GM03348 (cell line): ENCODE measurements around the gene CFAP61.

Experiments used
- DNase-seq: peaks from one replicate; pipeline ENCODE4 v3.0.0; 2012; ENCODE audit warnings: low spot score

CFAP61 gene

DNA sequence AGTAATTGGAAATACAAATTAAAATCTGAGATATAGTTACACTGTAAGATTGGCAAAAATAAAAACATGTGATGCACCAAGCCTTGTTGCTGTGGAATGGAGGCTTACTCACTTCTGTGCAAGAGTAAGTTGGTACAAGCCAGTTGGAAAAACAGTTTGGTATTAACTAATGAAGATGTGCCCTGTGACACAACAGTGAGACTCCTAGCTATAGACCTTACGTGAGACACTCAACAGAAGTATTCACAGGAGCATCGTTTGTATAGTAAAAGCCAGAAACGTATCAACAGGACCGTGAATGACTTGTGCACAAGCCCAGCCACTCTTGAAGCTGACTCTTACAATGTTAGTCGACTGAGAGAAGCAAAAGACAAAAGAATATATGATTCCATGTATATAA lies 20.5 kb upstream of the CFAP61 start:
- DNase-seq = no peak

DNA sequence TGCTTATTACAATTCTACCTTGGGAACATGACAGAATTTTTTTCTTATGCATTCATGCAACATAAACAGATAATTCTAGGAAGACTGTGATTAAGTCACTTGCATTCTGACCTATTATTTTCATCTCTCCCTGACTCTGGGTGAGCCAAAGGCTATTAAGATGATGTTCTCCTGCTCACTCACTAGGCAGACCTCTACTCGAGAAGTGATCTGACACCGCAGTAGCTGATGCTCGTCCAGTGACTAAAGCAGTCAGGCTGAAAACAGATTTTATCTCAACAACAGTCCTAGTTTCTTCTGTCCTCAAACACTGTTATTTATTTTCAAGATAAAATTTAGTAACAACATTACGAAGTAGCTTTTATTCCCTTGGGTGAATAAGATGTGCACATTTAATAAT lies 17.8 kb upstream of the CFAP61 start:
- no peak for DNase-seq

DNA sequence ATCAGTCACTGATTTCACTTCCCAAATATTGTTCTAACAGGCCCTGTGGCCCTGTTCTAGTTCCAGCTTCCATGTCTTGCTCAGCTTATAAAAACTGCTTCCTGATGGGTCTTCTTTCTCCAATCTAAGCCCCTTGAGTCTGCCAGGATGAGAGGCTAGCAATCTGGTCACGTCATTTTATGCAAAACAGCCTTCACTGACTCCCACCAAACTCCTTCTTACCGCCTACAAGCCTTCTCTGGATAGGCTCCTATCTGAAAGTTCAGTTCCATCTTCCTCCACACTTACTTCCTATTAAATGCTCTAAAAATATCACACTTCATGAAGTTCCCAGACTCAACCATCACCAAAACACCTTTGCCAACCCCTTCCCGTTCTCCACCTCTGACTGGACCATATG lies 15.6 kb upstream of the CFAP61 start:
- no peak for DNase-seq

DNA sequence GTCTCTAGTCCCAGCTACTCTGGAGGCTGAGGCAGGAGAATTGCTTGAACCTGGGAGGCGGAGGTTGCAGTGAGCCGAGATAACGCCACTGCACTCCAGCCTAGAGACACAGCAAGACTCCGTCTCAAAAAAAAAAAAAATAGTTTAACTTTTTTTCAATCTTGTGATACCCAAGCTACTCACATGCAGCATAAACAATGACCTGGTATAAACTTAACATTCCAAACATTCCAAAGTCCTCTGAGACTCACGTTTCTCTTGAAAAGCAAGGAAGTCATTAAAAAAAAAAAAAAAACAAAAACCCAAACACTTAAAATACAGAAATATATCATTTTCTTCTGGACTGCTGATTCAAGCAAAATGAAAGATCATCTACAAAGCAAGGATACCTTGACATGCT lies 14.4 kb upstream of the CFAP61 start:
- peak; percentile 35 for DNase-seq

DNA sequence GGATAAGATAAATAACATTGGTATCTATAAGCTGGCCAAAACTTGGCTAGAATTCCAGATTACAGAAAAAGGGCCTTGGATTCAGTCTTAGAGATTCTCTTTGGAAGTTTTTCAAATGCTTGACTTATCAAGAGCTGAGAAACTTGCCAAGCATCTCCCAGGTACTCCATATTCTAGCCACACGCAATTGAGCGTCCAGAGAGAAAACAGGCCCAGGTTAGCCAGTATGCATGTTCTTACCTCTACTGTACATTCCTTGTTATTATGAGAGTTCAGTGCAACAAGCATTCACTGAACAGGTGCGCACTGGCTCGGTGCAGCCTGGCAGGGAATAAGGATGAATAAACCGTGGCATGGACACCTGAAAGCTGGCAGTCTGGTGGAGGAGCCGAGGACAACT lies 13.7 kb upstream of the CFAP61 start:
- no peak for DNase-seq

DNA sequence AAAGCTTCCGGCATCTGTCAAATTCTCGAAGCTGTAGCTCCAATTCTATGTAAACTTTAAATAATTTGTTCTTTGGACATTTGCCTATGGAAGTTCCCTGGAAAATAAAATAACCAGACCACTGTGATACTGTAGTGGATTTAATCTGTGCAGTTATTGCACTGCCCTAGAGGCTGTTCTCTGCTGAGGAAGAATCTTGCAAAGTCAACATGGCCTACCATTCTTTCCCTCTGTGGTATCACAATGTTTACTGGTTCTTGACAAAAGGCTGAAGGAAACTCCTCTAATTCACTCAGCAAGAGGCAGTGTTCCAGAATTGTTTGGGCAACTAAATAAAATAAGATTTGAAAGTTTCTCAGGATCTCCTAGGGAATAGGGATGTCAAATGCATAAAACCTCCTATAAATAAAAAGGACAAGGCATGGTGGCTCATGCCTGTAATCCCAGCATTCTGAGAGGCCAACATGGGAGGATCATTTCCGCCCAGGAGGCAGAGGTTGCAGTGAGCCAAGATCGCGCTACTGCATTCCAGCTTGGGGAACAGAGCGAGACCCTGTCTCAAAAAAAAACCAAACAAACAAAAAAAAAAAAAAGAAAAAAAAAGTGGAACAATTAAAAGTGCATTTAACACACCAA lies 12.5 kb upstream of the CFAP61 start:
- DNase-seq = no peak

DNA sequence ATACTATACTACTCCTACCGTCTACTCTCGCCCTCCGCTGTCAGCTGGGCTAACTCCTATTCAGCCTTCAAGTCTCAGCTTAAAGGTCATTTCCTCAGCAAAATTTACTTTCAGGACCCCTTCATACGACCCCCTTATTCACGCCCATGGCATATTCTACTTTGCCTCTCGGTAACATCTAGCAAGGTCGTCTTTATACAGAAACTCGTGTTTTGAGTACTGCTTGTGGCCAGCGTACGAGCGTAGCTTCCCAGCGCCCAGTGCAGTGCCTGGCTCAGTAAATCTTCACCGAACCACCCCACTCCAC lies 612 bp upstream of the CFAP61 start:
- no peak for DNase-seq

DNA sequence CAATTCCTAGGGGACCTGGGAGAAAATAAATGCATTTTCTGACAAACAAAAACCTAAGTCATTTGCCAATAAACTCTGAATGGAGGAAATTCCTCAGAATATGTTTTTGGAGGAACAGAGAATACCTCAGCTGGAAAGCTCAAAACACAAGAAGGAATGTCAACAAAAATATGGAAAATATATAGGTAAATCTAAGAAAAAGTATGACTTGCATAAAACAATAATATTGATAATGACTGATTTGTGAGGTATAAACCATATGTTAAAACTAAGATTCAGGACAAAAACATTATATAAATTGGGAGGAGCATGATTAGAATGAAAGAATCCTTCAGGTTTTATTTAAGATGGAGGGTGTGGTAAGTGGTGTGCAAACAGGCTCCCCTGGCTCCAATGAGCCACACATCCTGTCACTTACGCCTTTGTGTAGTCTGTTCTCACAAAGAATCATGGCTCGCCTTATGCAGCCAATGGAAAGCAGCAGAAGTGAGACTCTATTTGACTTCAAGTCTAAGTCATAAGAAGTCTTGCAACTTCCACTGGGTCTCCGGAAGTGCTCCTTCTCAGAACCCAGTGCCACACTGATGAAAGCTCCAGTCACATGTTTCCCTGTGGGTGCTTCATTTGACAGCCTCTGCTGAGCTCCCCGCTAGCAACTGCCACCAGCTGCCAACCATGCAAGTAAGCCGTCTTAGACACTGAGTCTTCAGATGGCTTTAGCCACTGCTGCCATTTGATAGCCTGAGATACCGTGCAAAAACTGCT lies 8.1 kb downstream of the CFAP61 start:
- no peak for DNase-seq

DNA sequence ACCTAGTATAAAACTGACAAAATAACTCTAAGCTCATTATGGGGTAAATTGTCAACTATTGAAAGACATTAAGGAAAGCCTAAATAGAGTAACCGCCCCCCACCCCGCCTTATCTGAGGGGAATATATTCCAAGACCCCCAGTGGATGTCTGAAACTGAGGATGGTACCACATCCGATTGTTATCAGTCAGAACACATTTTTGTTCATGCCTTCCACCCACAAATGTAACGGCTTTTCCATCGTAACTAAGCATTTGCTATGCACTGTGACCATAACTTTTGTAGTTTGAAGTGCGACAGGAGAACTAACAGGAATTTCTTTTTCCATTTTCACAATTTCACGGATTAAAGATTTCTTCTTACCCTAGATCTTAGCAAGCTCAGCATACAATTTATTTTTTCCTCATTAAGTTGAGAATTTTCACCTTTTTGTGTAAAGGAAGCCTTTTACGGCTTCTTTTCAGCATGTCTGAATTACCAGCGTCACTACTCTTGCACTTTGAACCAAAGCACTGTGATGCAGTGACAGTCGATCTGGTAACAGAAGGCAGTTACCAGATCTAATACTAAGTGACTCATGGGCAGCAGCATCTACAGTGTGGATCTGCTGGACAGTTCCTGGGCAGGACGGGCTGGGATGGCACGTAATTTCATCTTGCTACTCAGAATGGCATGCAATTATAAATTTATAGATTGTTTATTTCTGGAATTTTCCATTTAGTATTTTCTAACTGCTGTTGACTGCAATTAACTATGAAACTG lies 11.8 kb downstream of the CFAP61 start:
- DNase-seq = no peak

DNA sequence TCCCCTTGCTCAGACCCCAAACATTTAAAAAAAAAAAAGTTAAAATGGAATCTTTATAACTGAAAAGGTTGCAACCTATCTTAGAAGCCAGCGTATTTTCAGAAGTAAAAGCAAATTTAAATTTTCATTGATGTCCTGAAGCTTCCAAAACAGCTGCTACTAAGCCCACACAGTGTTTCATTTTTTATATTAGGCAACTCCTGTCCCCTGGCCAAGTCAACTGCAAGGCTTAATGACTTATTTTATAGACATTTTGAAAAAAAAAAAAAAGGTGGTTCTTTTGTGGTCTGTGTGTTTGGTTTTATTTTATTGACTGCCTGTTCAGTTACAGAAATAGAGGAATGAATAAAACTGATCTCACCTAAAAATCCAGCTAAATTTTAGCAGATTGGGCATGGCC lies 13.0 kb downstream of the CFAP61 start:
- DNase-seq = no peak

DNA sequence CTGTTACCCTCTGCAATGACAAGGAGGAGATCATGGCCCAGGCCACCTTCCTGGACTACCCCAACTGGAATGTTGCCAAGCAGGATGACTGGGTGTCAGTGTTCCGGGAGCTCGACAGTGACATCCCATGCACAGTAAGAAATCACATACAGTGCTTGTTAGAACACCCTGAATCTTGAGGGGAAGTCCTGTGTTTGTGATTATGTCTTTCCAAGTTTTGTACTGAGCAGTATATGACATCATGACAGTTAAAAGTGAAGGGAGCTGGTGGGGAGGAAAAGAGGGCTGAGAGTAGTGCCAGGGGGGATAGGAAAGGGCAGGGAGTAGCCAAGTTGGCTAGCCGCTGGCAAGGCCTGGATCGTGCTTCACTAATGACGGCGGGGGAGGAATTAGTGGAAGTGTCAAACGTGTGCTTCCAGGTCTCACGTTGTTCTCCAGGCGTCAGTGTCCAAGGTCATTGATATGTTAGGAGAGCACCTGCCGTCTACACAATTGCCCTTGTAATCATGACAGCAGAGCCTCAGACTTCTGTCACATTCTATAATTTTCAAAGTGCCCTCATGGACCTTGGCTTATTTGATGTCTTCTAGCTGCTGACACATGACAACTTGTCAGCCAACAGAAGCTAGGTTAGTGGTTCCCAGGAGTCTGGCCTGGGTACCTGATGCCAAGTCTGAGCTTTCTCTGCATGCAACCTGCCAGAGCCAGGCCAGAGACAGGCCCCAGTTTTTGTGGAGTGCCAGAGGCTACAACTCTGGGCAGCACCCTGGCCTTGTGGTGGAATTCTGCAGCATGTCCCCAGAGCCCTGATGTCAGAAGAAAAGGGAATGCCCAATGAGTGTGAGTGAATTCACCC lies 18.8 kb downstream of the CFAP61 start:
- no peak for DNase-seq

DNA sequence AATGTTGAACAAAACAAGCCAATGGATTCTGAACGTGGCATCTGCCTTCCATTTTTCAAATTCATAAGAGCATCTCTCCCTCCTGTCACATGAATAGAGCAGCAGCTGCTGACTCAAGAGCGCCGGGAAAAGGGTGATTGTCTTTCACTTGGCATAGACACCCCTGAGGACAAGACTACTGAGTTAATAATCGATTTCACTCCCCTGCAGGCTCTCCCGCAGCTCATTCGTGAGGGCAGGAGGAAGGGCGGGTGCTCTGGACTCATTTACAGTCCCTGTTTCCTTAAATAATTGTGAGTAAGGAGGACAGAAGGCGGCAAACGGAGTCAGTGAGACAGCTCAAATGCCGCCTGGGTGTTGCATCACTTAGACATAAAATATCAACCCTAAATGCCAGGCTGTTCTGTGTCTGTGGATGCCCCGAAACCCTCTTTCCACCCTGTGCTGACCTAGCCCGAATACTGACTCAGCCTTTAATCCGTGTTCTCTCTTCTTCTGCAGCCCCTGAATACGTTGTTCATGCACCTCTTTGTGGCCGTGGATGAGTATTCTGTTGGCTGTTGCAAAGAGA lies 21.6 kb downstream of the CFAP61 start:
- DNase-seq = no peak

DNA sequence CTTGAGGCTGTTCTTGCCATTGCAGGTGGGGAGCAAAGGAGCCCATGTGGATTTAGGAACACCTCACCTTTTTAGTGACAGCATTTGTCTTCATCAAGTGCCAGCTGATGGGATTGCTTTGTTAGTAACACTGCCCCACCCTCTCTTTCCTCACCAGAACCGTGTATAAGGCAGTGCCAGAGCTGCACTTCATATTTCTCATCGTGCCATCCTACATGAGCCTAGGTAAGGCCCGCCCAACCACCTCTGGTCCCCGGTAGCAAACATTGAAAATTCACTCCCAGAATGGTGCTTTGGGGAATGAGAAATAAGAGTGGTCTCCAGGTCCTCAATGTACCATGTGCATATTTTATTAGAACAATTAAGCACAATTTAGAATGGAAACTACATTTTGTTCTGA lies 22.7 kb downstream of the CFAP61 start:
- no peak for DNase-seq

DNA sequence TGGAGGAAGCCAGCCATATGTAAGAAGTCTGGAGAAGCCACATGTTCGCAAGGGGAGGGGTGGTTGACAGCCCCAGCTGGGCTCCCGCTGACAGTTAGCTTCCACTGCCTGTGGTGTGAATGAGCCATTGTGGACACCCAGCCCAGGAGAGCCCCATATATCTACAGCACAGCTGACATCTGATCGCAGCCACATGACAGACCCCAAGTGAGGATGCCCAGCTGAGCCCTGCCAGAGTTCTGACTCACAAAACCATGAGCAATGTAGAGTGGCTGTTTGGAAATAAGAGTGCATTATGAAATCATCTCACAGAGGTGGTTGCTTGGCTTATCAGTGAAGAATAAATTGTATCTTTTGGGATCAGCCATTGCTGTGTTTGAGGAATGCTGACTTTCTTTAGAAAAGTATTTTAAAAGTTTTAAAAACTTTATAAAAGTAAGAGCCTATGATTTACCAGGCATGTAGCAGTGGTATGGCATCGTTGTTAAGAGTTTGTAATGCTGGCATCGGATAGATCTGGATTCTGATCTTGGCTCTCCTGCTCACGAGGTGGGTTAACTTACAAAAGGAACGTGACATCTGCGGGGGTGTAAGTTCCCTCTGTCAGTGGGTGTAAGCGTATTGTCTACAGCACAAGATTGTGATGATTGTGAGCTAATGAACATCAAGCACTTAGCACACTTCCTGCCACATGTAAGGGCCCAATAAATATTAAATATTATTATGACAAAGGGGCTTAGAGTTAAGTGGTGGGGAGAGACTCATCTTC lies 24.1 kb downstream of the CFAP61 start:
- peak; percentile 45 for DNase-seq

DNA sequence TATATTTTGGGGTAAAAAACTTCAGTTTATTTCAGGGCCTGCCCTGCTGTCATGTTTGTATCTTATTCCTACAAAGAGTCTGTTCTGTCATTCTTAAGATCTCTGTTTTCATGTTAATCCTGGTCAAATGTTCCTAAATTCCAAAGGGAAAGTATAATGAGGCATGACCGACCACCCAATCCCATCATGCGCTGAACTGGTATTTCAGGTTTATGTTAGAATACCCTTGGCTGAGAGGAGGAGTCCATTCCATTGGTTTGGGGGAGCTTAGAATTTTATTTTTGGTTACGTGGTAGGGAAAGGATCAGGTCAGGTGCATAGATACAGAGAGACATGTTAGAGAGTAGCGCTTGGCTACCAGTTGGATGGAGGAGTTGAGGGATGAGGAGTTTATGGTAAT lies 25.7 kb downstream of the CFAP61 start:
- DNase-seq = no peak

DNA sequence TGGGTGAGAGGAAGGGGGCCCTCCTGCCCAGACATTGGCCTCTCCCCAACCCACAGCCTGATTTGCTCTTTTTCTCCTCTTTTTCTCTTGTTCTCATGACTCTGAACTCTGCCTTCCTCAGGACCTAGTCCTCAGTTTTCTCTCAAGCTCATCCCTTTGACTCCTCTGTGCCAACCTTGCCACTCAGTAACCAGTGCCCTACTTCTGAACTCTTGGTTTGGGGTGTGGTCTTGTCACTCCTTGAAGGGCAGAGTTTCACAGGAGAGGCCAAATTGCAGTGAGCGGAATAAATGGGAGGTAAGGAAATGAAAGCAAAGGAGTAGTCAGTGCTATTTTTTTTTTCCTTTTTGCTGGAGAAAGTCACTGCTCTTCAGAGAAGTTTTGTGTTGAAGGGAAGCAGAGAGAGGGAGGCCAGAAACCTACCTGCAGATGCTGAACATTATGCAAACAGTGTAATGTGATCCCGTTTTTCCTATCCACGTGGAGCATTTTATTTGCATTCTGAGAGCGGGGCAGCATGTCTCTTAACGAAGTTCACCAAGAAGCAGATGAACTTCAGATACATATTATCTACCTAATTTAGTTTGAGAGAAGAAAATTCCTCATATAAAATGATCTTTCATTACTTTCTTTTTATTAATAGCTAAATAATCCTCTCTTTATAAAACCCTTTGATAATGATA lies 26.9 kb downstream of the CFAP61 start:
- no peak for DNase-seq

DNA sequence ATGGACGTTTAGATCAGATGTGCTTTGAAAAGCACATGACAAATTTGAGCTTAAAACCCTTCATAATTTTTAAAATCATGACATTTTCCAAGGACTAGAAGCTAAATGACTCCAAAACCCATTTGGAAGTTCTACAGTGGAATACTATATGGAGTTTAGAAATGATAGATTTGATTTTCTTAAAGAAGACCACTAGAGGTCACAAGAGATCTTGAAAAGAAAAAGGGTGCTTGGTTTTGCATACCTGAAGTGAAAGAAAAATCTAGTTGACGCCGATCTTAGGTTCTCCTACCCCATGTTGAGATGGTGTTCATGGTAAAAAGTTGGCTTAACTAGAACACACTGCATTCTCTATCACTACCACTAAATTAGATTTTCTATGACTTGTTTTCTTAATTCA lies 31.5 kb downstream of the CFAP61 start:
- peak; percentile 31 for DNase-seq

DNA sequence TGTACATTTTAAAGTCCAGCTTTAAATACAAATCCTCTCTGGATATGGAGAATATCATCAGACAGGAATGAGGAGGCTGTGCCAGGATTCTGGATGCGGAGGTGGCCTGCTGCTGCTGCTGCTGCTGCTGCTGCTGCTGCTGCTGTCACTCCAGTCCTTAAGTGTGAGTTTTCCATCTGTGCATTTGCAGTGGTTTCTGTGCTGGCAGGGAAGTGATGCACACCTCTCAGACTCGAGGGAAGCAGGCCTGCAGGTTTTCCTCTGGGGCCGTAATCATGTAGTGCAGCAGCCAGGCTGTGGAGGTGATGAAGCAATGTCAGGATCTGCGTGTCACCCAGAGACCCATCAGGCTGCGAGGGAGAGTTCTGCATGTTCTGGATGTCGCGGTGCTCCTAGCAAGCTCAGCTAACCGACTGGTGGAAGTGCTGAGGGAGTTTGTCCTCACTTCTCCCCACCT lies 32.0 kb downstream of the CFAP61 start:
- DNase-seq = no peak

DNA sequence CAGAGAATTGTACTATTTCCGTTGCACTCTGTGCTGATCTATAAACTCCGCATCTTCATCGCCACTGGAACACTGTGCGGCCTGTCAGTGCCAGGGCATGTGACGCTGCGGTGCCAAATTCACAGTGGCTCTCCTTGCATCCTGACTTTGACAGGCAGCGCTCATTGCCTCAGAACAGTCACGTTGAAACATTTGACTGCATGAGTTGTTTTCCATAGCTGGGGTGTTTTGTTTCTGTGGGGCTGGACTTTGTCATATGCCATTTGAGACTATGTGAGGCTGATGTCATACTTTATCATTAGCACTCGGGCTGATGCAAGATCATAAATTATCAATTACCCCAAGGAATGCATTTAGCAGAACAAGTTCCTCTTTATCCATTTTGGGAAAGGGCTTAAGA lies 32.7 kb downstream of the CFAP61 start:
- DNase-seq = no peak

DNA sequence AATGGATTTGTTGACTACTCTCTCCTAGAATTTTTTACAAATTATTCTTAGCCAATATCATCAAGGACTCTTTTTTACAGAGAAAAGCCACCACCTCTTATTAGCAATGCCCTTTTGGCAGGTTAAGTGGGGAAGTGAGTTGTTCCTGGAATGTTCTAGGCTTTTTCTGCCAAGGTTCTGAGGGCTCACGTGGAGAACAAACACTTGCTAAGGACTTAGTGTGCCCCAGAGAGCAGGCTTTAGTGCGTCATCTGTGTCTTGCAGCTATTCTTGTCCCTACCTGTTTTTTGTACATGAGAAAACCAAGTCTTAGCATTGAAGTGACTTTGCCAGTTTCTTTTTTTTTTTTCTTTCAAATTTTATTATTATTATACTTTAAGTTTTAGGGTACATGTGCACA lies 33.5 kb downstream of the CFAP61 start:
- no peak for DNase-seq

DNA sequence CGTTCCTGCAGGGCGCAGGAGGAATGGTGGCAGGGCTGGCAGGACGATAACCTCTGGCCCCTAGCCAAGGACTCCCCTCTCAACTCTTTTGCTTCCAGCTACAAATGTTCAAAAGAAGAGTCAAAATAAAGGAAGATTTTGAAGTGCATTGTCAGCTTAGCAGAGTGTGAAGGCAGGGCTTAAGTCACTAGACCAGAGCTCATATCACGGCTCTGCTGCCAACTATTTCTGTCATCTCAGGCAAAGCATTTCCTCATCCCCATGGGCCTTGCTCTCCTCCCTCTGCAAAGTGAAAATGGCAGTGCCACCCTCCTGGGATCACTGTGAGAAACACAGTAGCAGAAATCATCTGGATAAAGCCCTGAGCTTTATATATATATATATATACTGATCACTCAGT lies 36.7 kb downstream of the CFAP61 start:
- DNase-seq = no peak
